Measurements from ENCODE around the gene GRHL1.

GRCh38 chr2:10046931-10047330 lies 95.4 kb downstream of the GRHL1 start:
- no peak for TF ChIP-seq CTCF (conservative IDR thresholded peaks at IDR 0.05; ENCODE audit: low read depth, low read length)
- no peak for TF ChIP-seq MAFK (IDR thresholded peaks at IDR 0.05; ENCODE audit: low read depth, low read length)
- TF ChIP-seq POLR2A (IDR thresholded peaks at IDR 0.05; ENCODE audit: low read depth, low read length) = no peak
- TF ChIP-seq BHLHE40 (IDR thresholded peaks at IDR 0.05; ENCODE audit: low read depth, low read length) = no peak
- no peak for TF ChIP-seq RAD21 (IDR thresholded peaks at IDR 0.05; ENCODE audit: low read length)
- no peak for TF ChIP-seq FOS (IDR thresholded peaks at IDR 0.05; ENCODE audit: low read depth, low read length)
- TF ChIP-seq CEBPB (IDR thresholded peaks at IDR 0.05; ENCODE audit: low read depth, low read length) = no peak
- TF ChIP-seq RCOR1 (IDR thresholded peaks at IDR 0.05; ENCODE audit: insufficient replicate concordance, low read length) = no peak
- no peak for TF ChIP-seq MXI1 (IDR thresholded peaks at IDR 0.05; ENCODE audit: borderline replicate concordance, low read depth, low read length)

All from IMR-90 (cell line).